Suprapubic skin (tissue), 3 donors: ENCODE data around the gene DHX35.

ENCODE experiments used
- CTCF ChIP-seq, 2 donors: fragments of 200-600 bp in 1 of 2; fragments of 450-650 bp in 1 of 2; sonication (generic) in 1 of 2; IDR thresholded peaks; one replicate each; pipeline ENCODE4 v1.5.1; 2016 to 2019; ENCODE audit warnings: antibody characterized with exemption in 2 of 2, mild to moderate bottlenecking in 1 of 2, moderate library complexity in 1 of 2
- POLR2A ChIP-seq, 2 donors: fragments of 450-650 bp; IDR thresholded peaks; one replicate each; pipeline ENCODE4 v1.6.1; 2017; ENCODE audit warnings: antibody characterized with exemption in 2 of 2, mild to moderate bottlenecking in 2 of 2, moderate library complexity in 2 of 2

GRCh38 chr20:38995536-38996044 lies 33.4 kb downstream of the DHX35 start:
- TF ChIP-seq CTCF (IDR thresholded peaks at IDR 0.05) (no peak), POLR2A (IDR thresholded peaks at IDR 0.05) (no peak)
